K562 (cell line): ENCODE measurements around the gene CMTM5. TPM values are rescaled to one million over a fixed set of nuclear protein-coding genes. Genes with fewer than 3 reads are reported as not detected.

ENCODE experiments used
- ATAC-seq: fragments of 200-7000 bp; cut with Tn5 transposase; 3 replicates; pipeline ENCODE4 v1.9.1; 2020; ENCODE audit warnings: moderate library complexity
- BruUV-seq: library from RNA; stranded (reverse); fragments of 400-500 nt; replicated peaks from 2 replicates; lab custom pipeline; 2021; lab: Mats Ljungman, UMichigan
- CTCF ChIA-PET: fragments of 300-600 bp; formaldehyde crosslinking; extraction: SDS; loops from one replicate; lab custom pipeline; 2021; ENCODE audit warnings: low intra/inter-chr PET ratio; lab: Yijun Ruan, JAX
- POLR2A ChIA-PET: fragments of 300-600, 350-650 bp; sonication (Branson Sonifier 250); formaldehyde crosslinking; extraction: SDS; loops from one replicate; lab custom pipeline; 2021; ENCODE audit warnings: antibody characterized with exemption, inconsistent platforms; lab: Yijun Ruan, JAX
- DNase-seq, 4 experiments: peaks; one replicate each; pipeline versions ENCODE4 v3.0.0 to v3.0.0-alpha.2; 2011 to 2018; ENCODE audit warnings: low spot score in 3 of 4, mixed read lengths in 3 of 4; ENCODE audit errors: extremely low read depth in 1 of 4
- FAIRE-seq: peaks from 2 replicates; lab custom pipeline; 2011; peaks lifted over from hg19 to GRCh38; lab: Jason Lieb, UNC
- H2AFZ ChIP-seq: 2 replicates; pipeline ENCODE4 v1.6.0; 2011; ENCODE audit warnings: low read depth, low read length, control low read depth, inconsistent platforms
- H3K27ac ChIP-seq: fragments of 200-600 bp; 3 replicates; pipeline ENCODE4 v1.8.0; 2011; ENCODE audit warnings: low read depth, mild to moderate bottlenecking, control low read depth, inconsistent platforms, low read length, moderate library complexity, mixed read lengths; ENCODE audit errors: extremely low read depth
- H3K27me3 ChIP-seq, 2 experiments: fragments of 300-600 bp in 1 of 2; 2 replicates in 1 of 2; 3 replicates in 1 of 2; pipeline versions ENCODE4 v1.6.0 to v1.8.0; 2011; ENCODE audit warnings: inconsistent platforms in 2 of 2, low read length in 2 of 2, mild to moderate bottlenecking in 1 of 2, mixed read lengths in 1 of 2, moderate library complexity in 1 of 2; ENCODE audit not compliant: control insufficient read depth in 2 of 2, insufficient read depth in 2 of 2
- H3K36me3 ChIP-seq: fragments of 300-600 bp; 3 replicates; pipeline ENCODE4 v1.8.0; 2011; ENCODE audit warnings: mild to moderate bottlenecking, low read length, inconsistent platforms; ENCODE audit not compliant: control insufficient read depth, insufficient read depth
- H3K4me1 ChIP-seq, 2 experiments: fragments of 200-600 bp in 1 of 2; replicated peaks in 1 of 2; 2 replicates in 1 of 2; 3 replicates in 1 of 2; pipeline versions ENCODE4 v1.5.1 to v1.8.0; 2011; ENCODE audit warnings: inconsistent platforms in 2 of 2, low read length in 2 of 2, mild to moderate bottlenecking in 1 of 2, mixed read lengths in 1 of 2, moderate library complexity in 1 of 2; ENCODE audit not compliant: control insufficient read depth in 2 of 2, insufficient read depth in 2 of 2
- H3K4me2 ChIP-seq: 2 replicates; pipeline ENCODE4 v1.6.1; 2011; ENCODE audit warnings: low read length, control low read depth, inconsistent platforms, mixed read lengths; ENCODE audit not compliant: insufficient read depth
- H3K4me3 ChIP-seq: fragments of 200-600 bp; sonication (generic), shearing (Covaris generic); 2 replicates; pipeline ENCODE4 v1.5.1; 2016; ENCODE audit warnings: control low read depth, inconsistent platforms
- H3K79me2 ChIP-seq: fragments of 200-600 bp; 3 replicates; pipeline ENCODE4 v1.8.0; 2011; ENCODE audit warnings: low read length, inconsistent platforms; ENCODE audit not compliant: control insufficient read depth, insufficient read depth
- H3K9ac ChIP-seq, 2 experiments: 2 replicates each; pipeline versions ENCODE4 v1.6.0 to v1.6.1; 2011; ENCODE audit warnings: low read depth in 2 of 2, low read length in 2 of 2, control low read depth in 1 of 2, inconsistent platforms in 1 of 2, mild to moderate bottlenecking in 1 of 2, mixed read lengths in 1 of 2; ENCODE audit not compliant: insufficient read depth in 1 of 2
- H3K9me1 ChIP-seq: one replicate; pipeline ENCODE4 v1.6.0; 2011; ENCODE audit warnings: inconsistent platforms, mild to moderate bottlenecking, low read length, moderate library complexity; ENCODE audit not compliant: control insufficient read depth, insufficient read depth
- H3K9me3 ChIP-seq: replicated peaks from 2 replicates; pipeline ENCODE4 v1.5.1; 2011; ENCODE audit warnings: low read depth, low read length, inconsistent platforms; ENCODE audit not compliant: control insufficient read depth, insufficient read depth
- H4K20me1 ChIP-seq: replicated peaks from 2 replicates; pipeline ENCODE4 v1.6.1; 2011; ENCODE audit warnings: low read length, inconsistent platforms, mixed read lengths; ENCODE audit not compliant: control insufficient read depth, insufficient read depth
- ELF4 ChIP-seq: fragments of 450-650 bp; formaldehyde crosslinking; IDR thresholded peaks from 2 replicates; pipeline ENCODE4 v1.4.0; 2022; ENCODE audit warnings: missing genetic modification characterization
- FOSL1 ChIP-seq: fragments of 200-800 bp; sonication (Bioruptor generic); conservative IDR thresholded peaks from 2 replicates; pipeline ENCODE4 v1.6.1; 2016; ENCODE audit warnings: missing genetic modification characterization, missing compliant biosample characterization
- HMG20B ChIP-seq: fragments of 250-450 bp; sonication (Bioruptor Pico); IDR thresholded peaks from 2 replicates; pipeline ENCODE4 v1.5.0; 2021; ENCODE audit warnings: mild to moderate bottlenecking
- SNRNP70 ChIP-seq: fragments of 200-400 bp; formaldehyde crosslinking; optimal IDR thresholded peaks from 2 replicates; pipeline ENCODE3; 2017; ENCODE audit warnings: low read depth, low read length
- VEZF1 ChIP-seq: fragments of 200-800 bp; sonication (Bioruptor generic); IDR thresholded peaks from 2 replicates; pipeline ENCODE4 v1.6.1; 2017; ENCODE audit warnings: missing genetic modification characterization, missing compliant biosample characterization
- ZFP36 ChIP-seq: fragments of 150-350 bp; IDR thresholded peaks from 2 replicates; pipeline ENCODE4 v1.6.1; 2018; ENCODE audit warnings: low read length, low read depth; ENCODE audit not compliant: partially characterized antibody
- WGBS: fragments of 100-300 bp; shearing (Covaris generic); methylation state at CpG from one replicate; pipeline ENCODE4 v1.1.6; 2016; ENCODE audit warnings: low coverage, mixed read lengths; ENCODE audit not compliant: insufficient coverage; ENCODE audit errors: missing lambda C conversion rate; 5-methylcytosine and 5-hydroxymethylcytosine counted together
- in situ Hi-C: fragments of 300-500 bp; cut with MboI; formaldehyde crosslinking; loops from 4 replicates; pipeline ENCODE4 v1.15.0; 2018; ENCODE audit warnings: inconsistent platforms, mixed read lengths
- intact Hi-C: fragments of 100-400 bp; cut with micrococcal nuclease; formaldehyde crosslinking; loops from 2 replicates; pipeline ENCODE4 v1.14.2; 2022
- polyA plus RNA-seq, 8 experiments: library from polyadenylated mRNA; depleted of rRNA in 4 of 8; stranded (reverse) in 5 of 8; unstranded in 3 of 8; fragments of >200 nt; fragmentation: Nextera tagmentation in 2 of 8; fragmentation: Illumina TruSeq in 1 of 8; extraction: Ambion mirVana in 2 of 8; extraction: Trizol in 1 of 8; gene quantifications; 2 replicates each; pipeline versions ENCODE4 v1.2.1 to v1.2.3, GENCODE V29; 2011 to 2014; ENCODE audit warnings: inconsistent platforms in 1 of 8, missing spikeins in 1 of 8
- total RNA-seq, 7 experiments: library from RNA; depleted of rRNA in 6 of 7; stranded (reverse); fragments of >200 nt in 6 of 7; fragmentation: Illumina TruSeq in 2 of 7; extraction: Trizol in 2 of 7; gene quantifications; 2 replicates each; pipeline versions ENCODE4 v1.2.1 to v1.2.3, GENCODE V29; 2011 to 2021; ENCODE audit warnings: low replicate concordance in 1 of 7

Gene CMTM5
- total and polyA plus RNA-seq, 9 of the 15 experiments (the other 6 are each of a cell fraction or from before 2014, with no cell fraction given) = 0.21 TPM; not detected in 8

DNA sequence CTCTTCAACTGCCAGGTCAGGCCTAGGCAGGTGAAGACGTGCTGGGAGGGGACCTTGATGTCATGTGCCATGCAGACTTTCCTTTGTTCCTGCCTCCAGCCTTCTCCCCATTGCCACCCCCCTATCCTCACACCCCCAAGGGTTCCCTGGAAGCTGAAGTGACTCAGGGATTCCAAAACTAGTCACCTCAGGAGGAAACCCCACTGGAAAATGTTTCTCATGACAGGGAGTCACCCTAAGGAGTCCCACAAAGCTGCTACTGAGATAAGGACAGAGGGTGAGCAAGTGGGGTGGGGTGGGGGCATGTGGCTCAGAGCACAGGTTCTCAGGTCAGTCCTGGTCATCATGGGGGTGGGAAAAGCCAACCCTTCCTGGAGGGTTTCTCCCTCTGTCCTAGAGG is 6.6 kb upstream of the CMTM5 start:
- H3K4me2 ChIP-seq = no peak overlapping the region
- in situ Hi-C loops = no loop called here
- H2AFZ ChIP-seq = no peak overlapping the region
- WGBS = no CpG with 5 or more reads among the region's 1 CpG
- no peaks in the 10 kb centered on the region; the same call in 1 of the 2 replicates for H4K20me1 ChIP-seq
- no peak for TF ChIP-seq SNRNP70
- TF ChIP-seq HMG20B (CRISPR knock-in tag) = no peak
- peak; percentile 15; the same call in 1 of the 2 replicates for TF ChIP-seq ELF4
- TF ChIP-seq VEZF1 (CRISPR knock-in tag) = peak; percentile 54
- no peak for TF ChIP-seq ZFP36
- peak; percentile 87 for TF ChIP-seq FOSL1 (tag)
- no peak overlapping the region for H3K9ac ChIP-seq
- H3K79me2 ChIP-seq = no peaks in the 10 kb centered on the region
- H3K9me1 ChIP-seq = no peaks in the 10 kb centered on the region
- no peak overlapping the region for H3K27ac ChIP-seq
- H3K36me3 ChIP-seq = no peaks in the 10 kb centered on the region
- CTCF ChIA-PET = no interaction called here
- H3K4me1 ChIP-seq = peaks cover 0 to 10% of the 10 kb centered on the region in 2 experiments; a peak in 3 of 5 replicates
- POLR2A ChIA-PET = interaction anchor here (1.1 kb wide), 1 partner anchor 10 kb away, joined by 4 read pairs; no protein-coding TSS in a partner anchor
- peak in 1 of 4 experiments; percentile 7 for DNase-seq
- intact Hi-C loops = no loop called here
- FAIRE-seq = no peak
- no peaks in the 10 kb centered on the region for H3K9me3 ChIP-seq
- ATAC-seq = no peak
- H3K27me3 ChIP-seq = peaks cover 7 to 20% of the 10 kb centered on the region in 2 experiments; a peak in 3 of 5 replicates
- no peak overlapping the region for H3K4me3 ChIP-seq
- no TSS peak for BruUV-seq
